Measurements from ENCODE around the gene AGAP1.

The AGAP1 gene

GRCh38 chr2:236158969-236159777 is 665.3 kb downstream of the AGAP1 start:
- DNase-seq (ENCODE audit: low read depth in 2 of 2) = no peak
- H3K4me3 ChIP-seq (replicated peaks in 1 of 2; ENCODE audit: low read depth in 2 of 2, low read length in 2 of 2) = no peak overlapping the region
- TF ChIP-seq, protein P1, sequence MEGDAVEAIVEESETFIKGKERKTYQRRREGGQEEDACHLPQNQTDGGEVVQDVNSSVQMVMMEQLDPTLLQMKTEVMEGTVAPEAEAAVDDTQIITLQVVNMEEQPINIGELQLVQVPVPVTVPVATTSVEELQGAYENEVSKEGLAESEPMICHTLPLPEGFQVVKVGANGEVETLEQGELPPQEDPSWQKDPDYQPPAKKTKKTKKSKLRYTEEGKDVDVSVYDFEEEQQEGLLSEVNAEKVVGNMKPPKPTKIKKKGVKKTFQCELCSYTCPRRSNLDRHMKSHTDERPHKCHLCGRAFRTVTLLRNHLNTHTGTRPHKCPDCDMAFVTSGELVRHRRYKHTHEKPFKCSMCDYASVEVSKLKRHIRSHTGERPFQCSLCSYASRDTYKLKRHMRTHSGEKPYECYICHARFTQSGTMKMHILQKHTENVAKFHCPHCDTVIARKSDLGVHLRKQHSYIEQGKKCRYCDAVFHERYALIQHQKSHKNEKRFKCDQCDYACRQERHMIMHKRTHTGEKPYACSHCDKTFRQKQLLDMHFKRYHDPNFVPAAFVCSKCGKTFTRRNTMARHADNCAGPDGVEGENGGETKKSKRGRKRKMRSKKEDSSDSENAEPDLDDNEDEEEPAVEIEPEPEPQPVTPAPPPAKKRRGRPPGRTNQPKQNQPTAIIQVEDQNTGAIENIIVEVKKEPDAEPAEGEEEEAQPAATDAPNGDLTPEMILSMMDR (IDR thresholded peaks at IDR 0.05; ENCODE audit: low read depth, low read length) = no peak

- no peak for DNase-seq (ENCODE audit: low read depth in 2 of 2)
- TF ChIP-seq, protein P1 (IDR thresholded peaks at IDR 0.05; ENCODE audit: low read depth, low read length) = no peak
- no peak overlapping the region for H3K4me3 ChIP-seq (replicated peaks in 1 of 2; ENCODE audit: low read depth in 2 of 2, low read length in 2 of 2)
Measured at GRCh38 chr2:236159778-236160170, 665.9 kb downstream of the AGAP1 start.

DNA sequence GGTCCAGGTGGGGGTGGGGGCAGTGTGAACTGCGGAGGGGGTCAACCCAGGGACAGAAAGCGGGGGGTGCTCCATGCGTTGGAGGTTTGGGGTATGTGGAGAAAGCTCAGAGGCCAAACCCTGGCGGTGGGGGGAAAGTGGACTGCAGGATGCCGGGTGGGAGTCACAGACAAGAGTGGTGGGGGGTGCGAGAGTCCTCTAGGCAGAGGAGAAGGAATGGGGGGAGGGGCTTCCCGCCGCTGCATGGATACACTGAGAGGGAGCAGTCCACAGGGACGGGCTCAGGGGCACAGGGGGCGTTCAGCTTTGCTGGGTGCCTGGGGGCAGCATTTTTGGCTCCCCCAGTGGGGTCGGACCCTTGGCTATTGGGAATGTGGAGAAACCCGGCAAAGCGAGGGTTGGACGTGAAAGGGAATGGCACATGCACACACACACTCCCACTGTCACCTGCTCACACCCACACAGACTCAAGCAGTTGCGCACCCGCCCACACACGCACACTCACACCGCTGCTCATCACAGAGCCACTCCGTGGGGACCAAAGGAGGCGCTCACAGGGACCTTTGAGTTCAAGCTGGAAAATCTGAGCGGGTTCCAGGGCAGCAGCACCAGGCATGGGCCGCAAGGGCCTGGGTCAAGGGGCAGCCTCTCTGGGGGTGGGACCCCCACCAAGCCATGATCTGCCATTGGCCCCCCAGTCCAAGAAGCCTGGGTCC is 666.7 kb downstream of the AGAP1 start:
- DNase-seq (ENCODE audit: low read depth in 2 of 2) = no peak
- TF ChIP-seq, protein P1 (IDR thresholded peaks at IDR 0.05; ENCODE audit: low read depth, low read length) = no peak
- H3K4me3 ChIP-seq (replicated peaks in 1 of 2; ENCODE audit: low read depth in 2 of 2, low read length in 2 of 2) = no peak overlapping the region

DNA sequence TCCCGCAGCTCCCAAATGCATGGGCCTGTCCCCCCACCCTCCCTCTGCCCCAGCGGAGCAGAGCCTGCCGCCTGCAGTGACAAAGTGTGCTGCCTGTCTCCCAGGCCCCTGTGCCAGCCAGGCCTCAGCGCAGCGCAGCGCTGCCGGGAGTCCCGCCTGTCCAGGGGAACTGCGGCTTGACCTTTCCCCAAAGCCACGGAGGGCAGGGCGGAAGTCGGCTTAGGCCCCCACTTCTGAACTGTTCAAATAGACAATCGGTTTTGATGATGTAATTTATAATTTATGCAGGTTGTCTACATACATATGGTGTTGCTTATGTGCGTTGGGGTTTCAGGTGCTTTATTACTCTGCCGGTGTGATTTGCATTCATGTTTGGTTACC is 667.2 kb downstream of the AGAP1 start:
- DNase-seq (ENCODE audit: low read depth in 2 of 2) = no peak
- TF ChIP-seq, protein P1 (IDR thresholded peaks at IDR 0.05; ENCODE audit: low read depth, low read length) = no peak
- no peak overlapping the region for H3K4me3 ChIP-seq (replicated peaks in 1 of 2; ENCODE audit: low read depth in 2 of 2, low read length in 2 of 2)

GRCh38 chr2:236161531-236161930 is 667.7 kb downstream of the AGAP1 start:
- TF ChIP-seq, protein P1 (IDR thresholded peaks at IDR 0.05; ENCODE audit: low read depth, low read length) = no peak
- H3K4me3 ChIP-seq (replicated peaks in 1 of 2; ENCODE audit: low read depth in 2 of 2, low read length in 2 of 2) = no peak overlapping the region
- DNase-seq (ENCODE audit: low read depth in 2 of 2) = no peak

DNA sequence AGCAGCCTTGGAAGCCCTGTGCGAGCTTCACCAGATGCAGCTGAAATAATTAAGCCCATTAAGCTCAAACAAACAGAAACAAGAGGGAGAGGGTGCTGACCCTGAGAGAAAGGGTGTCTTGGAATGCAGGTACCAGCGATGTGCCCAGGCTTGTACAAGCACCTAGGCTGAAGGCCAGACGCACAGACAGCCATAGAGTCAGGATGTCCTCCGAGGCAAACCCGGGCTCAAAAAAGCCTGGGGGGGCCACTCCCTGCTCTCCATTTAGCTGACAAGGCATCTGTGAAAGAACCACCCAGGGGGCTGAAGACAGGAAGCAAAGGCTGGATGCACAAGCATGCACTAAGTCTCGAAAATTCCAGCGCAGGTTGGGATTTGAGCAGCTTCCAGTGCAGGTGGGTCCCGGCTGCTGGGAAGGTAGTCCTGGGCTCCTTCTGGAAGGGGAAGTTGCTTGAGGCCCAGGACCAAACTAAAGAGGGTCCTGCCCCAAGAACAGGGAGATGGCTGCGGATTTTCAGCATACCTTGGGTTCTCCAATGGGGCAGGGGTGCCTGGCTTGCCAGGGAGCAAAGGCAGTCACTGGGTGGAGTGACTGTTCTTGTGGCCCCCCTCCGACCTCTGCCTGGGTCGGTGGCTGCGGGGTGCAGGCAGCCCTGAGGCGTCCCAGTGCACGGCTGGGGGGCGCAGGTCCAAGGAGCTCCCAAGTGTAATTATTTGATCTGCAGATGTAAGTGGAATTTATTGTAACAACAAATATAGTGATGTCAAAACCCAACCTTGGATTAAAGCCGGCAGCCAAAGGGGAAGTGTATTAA is 668.4 kb downstream of the AGAP1 start:
- TF ChIP-seq, protein P1 (IDR thresholded peaks at IDR 0.05; ENCODE audit: low read depth, low read length) = no peak
- DNase-seq (ENCODE audit: low read depth in 2 of 2) = no peak

More for the DNA sequence above, 668.4 kb downstream of the AGAP1 start:
- H3K4me3 ChIP-seq (replicated peaks in 1 of 2; ENCODE audit: low read depth in 2 of 2, low read length in 2 of 2) = no peak overlapping the region

Measured in cardiac fibroblast (primary cell).